ENCODE results near the gene SCNN1A.

DNA sequence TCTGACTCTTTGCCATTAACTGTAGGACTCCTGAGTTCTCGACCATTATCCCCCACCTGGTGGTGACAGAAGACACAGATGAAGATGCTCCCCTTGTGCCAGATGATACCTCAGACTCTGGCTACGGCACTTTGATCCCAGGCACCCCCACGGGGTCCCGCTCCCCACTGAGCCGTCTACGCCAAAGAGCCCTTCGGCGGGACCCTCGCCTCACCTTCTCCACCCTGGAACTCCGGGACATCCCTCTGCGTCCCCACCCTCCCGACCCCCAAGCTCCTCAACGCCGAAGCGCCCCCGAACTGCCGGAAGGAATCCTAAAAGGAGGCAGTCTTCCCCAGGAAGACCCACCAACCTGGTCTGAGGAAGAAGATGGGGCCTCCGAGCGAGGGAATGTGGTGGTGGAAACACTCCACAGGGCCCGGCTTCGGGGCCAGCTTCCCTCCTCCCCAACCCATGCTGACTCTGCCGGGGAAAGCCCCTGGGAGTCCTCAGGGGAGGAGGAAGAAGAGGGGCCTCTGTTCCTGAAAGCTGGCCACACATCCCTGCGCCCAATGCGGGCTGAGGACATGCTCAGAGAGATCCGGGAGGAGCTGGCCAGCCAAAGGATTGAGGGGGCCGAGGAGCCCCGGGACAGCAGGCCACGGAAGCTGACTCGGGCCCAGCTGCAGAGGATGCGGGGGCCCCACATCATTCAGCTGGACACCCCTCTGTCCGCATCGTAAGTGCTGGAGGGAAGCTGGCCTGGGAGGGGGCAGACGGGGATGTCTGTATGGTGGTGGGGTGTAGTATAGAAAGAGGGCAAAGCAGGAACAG lies 47.9 kb downstream of the SCNN1A start:
- no peak for TF ChIP-seq EZH2phosphoT487 (IDR thresholded peaks at IDR 0.05; ENCODE audit: low read length)
- TF ChIP-seq, protein P1, sequence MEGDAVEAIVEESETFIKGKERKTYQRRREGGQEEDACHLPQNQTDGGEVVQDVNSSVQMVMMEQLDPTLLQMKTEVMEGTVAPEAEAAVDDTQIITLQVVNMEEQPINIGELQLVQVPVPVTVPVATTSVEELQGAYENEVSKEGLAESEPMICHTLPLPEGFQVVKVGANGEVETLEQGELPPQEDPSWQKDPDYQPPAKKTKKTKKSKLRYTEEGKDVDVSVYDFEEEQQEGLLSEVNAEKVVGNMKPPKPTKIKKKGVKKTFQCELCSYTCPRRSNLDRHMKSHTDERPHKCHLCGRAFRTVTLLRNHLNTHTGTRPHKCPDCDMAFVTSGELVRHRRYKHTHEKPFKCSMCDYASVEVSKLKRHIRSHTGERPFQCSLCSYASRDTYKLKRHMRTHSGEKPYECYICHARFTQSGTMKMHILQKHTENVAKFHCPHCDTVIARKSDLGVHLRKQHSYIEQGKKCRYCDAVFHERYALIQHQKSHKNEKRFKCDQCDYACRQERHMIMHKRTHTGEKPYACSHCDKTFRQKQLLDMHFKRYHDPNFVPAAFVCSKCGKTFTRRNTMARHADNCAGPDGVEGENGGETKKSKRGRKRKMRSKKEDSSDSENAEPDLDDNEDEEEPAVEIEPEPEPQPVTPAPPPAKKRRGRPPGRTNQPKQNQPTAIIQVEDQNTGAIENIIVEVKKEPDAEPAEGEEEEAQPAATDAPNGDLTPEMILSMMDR (IDR thresholded peaks at IDR 0.05; ENCODE audit: low read length): no peak

Data from MM.1S (cell line).